G401.6 (cell line): ENCODE results near the gene IL25.
"Not testable (repeated sequence)": the region's sequence is repeated elsewhere in the genome, so short reads cannot be mapped to it uniquely, and the experiment has no call there.

Experiments used
- FAIRE-seq: peaks from 2 replicates; lab custom pipeline; 2012; peaks lifted over from hg19 to GRCh38; lab: Jason Lieb, UNC

IL25 gene

GRCh38 chr14:23376482-23377197 lies 4.0 kb downstream of the IL25 start, which contains the start of gene CMTM5:
Gene CMTM5 (plus strand): TSS chr14:23377046. CDS start chr14:23377252, 206 bp downstream.
- no peak for FAIRE-seq

- no peak for FAIRE-seq
Measured at GRCh38 chr14:23377198-23377550, 4.6 kb downstream of the IL25 start.

- FAIRE-seq, result no peak
Measured at GRCh38 chr14:23377573-23378563, 5.3 kb downstream of the IL25 start.

- no peak for FAIRE-seq
Measured at GRCh38 chr14:23378612-23379220, 6.1 kb downstream of the IL25 start.

- no peak for FAIRE-seq
Measured at GRCh38 chr14:23379366-23380196, 7.0 kb downstream of the IL25 start.

- FAIRE-seq, result no peak
Measured at GRCh38 chr14:23380197-23380914, 7.7 kb downstream of the IL25 start.

- no peak for FAIRE-seq
Measured at GRCh38 chr14:23380976-23381375, 8.4 kb downstream of the IL25 start.

- no peak for FAIRE-seq
Measured at GRCh38 chr14:23381871-23382270, 9.3 kb downstream of the IL25 start.

GRCh38 chr14:23382276-23382675 lies 9.7 kb downstream of the IL25 start:
- no peak for FAIRE-seq

- FAIRE-seq, result no peak
Measured at GRCh38 chr14:23382731-23383440, 10.3 kb downstream of the IL25 start.

- FAIRE-seq, result no peak
Measured at GRCh38 chr14:23384364-23385080, 11.9 kb downstream of the IL25 start.

- no peak for FAIRE-seq
Measured at GRCh38 chr14:23385244-23385641, 12.6 kb downstream of the IL25 start.

GRCh38 chr14:23385642-23386265 lies 13.1 kb downstream of the IL25 start:
- FAIRE-seq, result no peak

GRCh38 chr14:23386266-23386657 lies 13.7 kb downstream of the IL25 start:
- not testable (repeated sequence) for FAIRE-seq

- FAIRE-seq, result no peak
Measured at GRCh38 chr14:23386999-23387398, 14.4 kb downstream of the IL25 start.

- no peak for FAIRE-seq
Measured at GRCh38 chr14:23387916-23388882, 15.6 kb downstream of the IL25 start.

GRCh38 chr14:23388996-23389395 lies 16.4 kb downstream of the IL25 start:
- no peak for FAIRE-seq

GRCh38 chr14:23389396-23389795 lies 16.8 kb downstream of the IL25 start:
- no peak for FAIRE-seq
